Measurements from ENCODE around the gene C3orf20. TPM values are rescaled to one million over a fixed set of nuclear protein-coding genes. Genes with fewer than 3 reads are reported as not detected.

The C3orf20 gene
- polyA plus RNA-seq, 1 donor from 2014 or later, result not detected

DNA sequence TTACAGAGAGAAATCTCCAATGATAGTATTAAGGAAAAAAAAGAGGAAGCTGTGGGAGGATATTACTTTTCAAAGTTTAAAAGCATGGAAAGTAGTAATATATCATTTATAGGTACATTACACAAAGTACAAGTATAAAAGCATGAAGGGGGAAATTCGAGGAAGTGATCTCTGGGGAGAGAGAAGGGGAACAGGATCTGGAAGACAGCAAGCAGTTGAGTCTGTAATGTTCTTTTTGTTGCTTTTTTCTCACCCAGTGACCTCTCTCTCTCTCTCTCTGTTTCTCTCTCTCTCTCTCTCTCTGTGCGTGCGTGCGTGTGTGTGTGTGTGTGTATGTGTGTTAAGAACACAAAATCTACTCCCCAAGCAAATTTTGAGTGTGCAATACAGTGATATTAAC, 10.2 kb downstream of the C3orf20 start:
- Histone ChIP-seq H3K36me3 (ENCODE audit: insufficient read depth, low read length) (no peaks in the 10 kb centered on the region), H3K4me3 (ENCODE audit: low read length) (no peak overlapping the region), H3F3A (ENCODE audit: insufficient read depth, low read length, poor library complexity, severe bottlenecking) (no peaks in the 10 kb centered on the region), H4K20me1 (ENCODE audit: insufficient read depth) (no peaks in the 10 kb centered on the region), H2AFZ (ENCODE audit: low read depth, low read length) (no peak overlapping the region), H3K79me2 (replicated peaks; ENCODE audit: insufficient read depth, low read length) (no peaks in the 10 kb centered on the region), H3K9me2 (ENCODE audit: insufficient read depth, low read length) (no peaks in the 10 kb centered on the region), H3K4me2 (ENCODE audit: low read length) (no peak overlapping the region), H3K9me3 (ENCODE audit: low read length) (no peaks in the 10 kb centered on the region), H3K27ac (ENCODE audit: low read length) (no peak overlapping the region), H3K9ac (ENCODE audit: low read length) (no peak overlapping the region), H3K27me3 (ENCODE audit: insufficient read depth, low read depth, low read length) (no peaks in the 10 kb centered on the region)
- TF ChIP-seq EZH2 (IDR thresholded peaks at IDR 0.05; ENCODE audit: borderline replicate concordance, insufficient read depth, low read length, poor library complexity, severe bottlenecking), result no peak
- no peak for TF ChIP-seq RAD21 (conservative IDR thresholded peaks at IDR 0.05)
- TF ChIP-seq, protein P1, sequence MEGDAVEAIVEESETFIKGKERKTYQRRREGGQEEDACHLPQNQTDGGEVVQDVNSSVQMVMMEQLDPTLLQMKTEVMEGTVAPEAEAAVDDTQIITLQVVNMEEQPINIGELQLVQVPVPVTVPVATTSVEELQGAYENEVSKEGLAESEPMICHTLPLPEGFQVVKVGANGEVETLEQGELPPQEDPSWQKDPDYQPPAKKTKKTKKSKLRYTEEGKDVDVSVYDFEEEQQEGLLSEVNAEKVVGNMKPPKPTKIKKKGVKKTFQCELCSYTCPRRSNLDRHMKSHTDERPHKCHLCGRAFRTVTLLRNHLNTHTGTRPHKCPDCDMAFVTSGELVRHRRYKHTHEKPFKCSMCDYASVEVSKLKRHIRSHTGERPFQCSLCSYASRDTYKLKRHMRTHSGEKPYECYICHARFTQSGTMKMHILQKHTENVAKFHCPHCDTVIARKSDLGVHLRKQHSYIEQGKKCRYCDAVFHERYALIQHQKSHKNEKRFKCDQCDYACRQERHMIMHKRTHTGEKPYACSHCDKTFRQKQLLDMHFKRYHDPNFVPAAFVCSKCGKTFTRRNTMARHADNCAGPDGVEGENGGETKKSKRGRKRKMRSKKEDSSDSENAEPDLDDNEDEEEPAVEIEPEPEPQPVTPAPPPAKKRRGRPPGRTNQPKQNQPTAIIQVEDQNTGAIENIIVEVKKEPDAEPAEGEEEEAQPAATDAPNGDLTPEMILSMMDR (IDR thresholded peaks at IDR 0.05; ENCODE audit: poor library complexity, severe bottlenecking), result no peak
- no peak for TF ChIP-seq EP300 (conservative IDR thresholded peaks at IDR 0.05; ENCODE audit: poor library complexity, severe bottlenecking)
- TF ChIP-seq SMC3 (conservative IDR thresholded peaks at IDR 0.05; ENCODE audit: poor library complexity), result no peak
- no peak for TF ChIP-seq REST (IDR thresholded peaks at IDR 0.05; ENCODE audit: borderline replicate concordance)
- no peak for TF ChIP-seq POLR2AphosphoS5 (IDR thresholded peaks at IDR 0.05)
- TF ChIP-seq MXI1 (conservative IDR thresholded peaks at IDR 0.05; ENCODE audit: poor library complexity, severe bottlenecking), result no peak
- no peak for TF ChIP-seq TAF1 (IDR thresholded peaks at IDR 0.05; ENCODE audit: low read depth)

DNA sequence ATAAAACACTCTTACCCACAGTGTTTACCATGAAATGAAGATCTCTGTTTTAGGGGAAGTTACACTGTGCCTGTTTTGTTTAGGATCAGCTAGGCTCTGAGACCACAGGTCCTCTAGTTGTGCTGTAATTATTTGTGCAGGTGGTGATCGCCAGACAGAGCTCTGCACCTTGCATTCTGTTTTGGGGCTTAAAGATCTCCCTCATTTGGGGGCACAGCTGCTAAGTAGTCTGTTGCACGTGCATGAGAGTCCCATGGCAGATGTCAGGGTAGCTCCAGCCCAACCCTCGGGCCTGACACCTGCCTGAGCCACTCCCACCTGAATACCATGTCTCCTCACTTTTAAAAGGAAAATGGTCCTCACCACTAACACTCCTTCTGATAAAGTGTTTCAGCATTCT, 12.4 kb downstream of the C3orf20 start:
- TF ChIP-seq EP300 (conservative IDR thresholded peaks at IDR 0.05; ENCODE audit: poor library complexity, severe bottlenecking) (no peak), MXI1 (conservative IDR thresholded peaks at IDR 0.05; ENCODE audit: poor library complexity, severe bottlenecking) (no peak)
- TF ChIP-seq, protein P1 (IDR thresholded peaks at IDR 0.05; ENCODE audit: poor library complexity, severe bottlenecking), result no peak
- Histone ChIP-seq H3K9ac (ENCODE audit: low read length) (no peak overlapping the region), H3K9me2 (ENCODE audit: insufficient read depth, low read length) (no peaks in the 10 kb centered on the region), H3K4me2 (ENCODE audit: low read length) (no peak overlapping the region), H4K20me1 (ENCODE audit: insufficient read depth) (no peaks in the 10 kb centered on the region), H3F3A (ENCODE audit: insufficient read depth, low read length, poor library complexity, severe bottlenecking) (no peaks in the 10 kb centered on the region), H3K79me2 (replicated peaks; ENCODE audit: insufficient read depth, low read length) (no peaks in the 10 kb centered on the region), H3K9me3 (ENCODE audit: low read length) (no peaks in the 10 kb centered on the region), H3K27me3 (ENCODE audit: insufficient read depth, low read depth, low read length) (no peaks in the 10 kb centered on the region), H3K4me3 (ENCODE audit: low read length) (no peak overlapping the region), H3K27ac (ENCODE audit: low read length) (no peak overlapping the region), H3K36me3 (ENCODE audit: insufficient read depth, low read length) (no peaks in the 10 kb centered on the region), H2AFZ (ENCODE audit: low read depth, low read length) (no peak overlapping the region)

All from neural cell (in vitro differentiated cells).